ENCODE measurements around the gene LMO1. TPM values are rescaled to one million over a fixed set of nuclear protein-coding genes. Genes with fewer than 3 reads are reported as not detected.

Gene LMO1
- total RNA-seq, 1 donor, result not detected

DNA sequence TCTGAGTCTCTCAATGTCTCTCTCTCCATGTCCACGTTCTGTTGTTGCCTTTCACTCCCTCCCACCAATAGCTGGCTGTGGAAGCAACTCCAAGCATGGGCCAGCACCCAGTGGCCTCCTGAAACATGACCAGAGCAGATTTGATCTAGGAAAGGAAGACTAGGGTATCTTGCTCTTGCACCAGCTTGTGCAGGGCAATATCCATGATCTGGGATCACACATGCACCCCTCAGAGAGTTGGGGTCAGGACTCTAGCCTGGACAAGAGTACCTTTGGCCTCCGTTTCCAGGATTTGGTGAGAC is 60.3 kb downstream of the LMO1 start:
- Histone ChIP-seq H3K79me2 (ENCODE audit: insufficient read depth, low read length) (no peaks in the 10 kb centered on the region), H3K9me3 (ENCODE audit: low read depth, low read length) (no peaks in the 10 kb centered on the region), H3K4me2 (ENCODE audit: insufficient read depth, low read length) (no peak overlapping the region), H3K4me3 (ENCODE audit: insufficient read depth, low read length) (no peak overlapping the region), H3K4me1 (ENCODE audit: insufficient read depth, low read length) (no peaks in the 10 kb centered on the region), H4K20me1 (ENCODE audit: insufficient read depth, low read length) (no peaks in the 10 kb centered on the region), H3K36me3 (ENCODE audit: insufficient read depth, low read length) (no peaks in the 10 kb centered on the region), H3K27ac (ENCODE audit: low read depth, low read length) (no peak overlapping the region), H3K27me3 (ENCODE audit: insufficient read depth, low read length) (peaks cover 8% of the 10 kb centered on the region), H2AFZ (ENCODE audit: low read length) (no peak overlapping the region)
- DNase-seq (ENCODE audit: insufficient read length, low spot score, missing footprints), result peak; percentile 27
- TF ChIP-seq, protein P1, sequence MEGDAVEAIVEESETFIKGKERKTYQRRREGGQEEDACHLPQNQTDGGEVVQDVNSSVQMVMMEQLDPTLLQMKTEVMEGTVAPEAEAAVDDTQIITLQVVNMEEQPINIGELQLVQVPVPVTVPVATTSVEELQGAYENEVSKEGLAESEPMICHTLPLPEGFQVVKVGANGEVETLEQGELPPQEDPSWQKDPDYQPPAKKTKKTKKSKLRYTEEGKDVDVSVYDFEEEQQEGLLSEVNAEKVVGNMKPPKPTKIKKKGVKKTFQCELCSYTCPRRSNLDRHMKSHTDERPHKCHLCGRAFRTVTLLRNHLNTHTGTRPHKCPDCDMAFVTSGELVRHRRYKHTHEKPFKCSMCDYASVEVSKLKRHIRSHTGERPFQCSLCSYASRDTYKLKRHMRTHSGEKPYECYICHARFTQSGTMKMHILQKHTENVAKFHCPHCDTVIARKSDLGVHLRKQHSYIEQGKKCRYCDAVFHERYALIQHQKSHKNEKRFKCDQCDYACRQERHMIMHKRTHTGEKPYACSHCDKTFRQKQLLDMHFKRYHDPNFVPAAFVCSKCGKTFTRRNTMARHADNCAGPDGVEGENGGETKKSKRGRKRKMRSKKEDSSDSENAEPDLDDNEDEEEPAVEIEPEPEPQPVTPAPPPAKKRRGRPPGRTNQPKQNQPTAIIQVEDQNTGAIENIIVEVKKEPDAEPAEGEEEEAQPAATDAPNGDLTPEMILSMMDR (IDR thresholded peaks at IDR 0.05; ENCODE audit: extremely low read depth, low read depth, low read length), result no peak

DNA sequence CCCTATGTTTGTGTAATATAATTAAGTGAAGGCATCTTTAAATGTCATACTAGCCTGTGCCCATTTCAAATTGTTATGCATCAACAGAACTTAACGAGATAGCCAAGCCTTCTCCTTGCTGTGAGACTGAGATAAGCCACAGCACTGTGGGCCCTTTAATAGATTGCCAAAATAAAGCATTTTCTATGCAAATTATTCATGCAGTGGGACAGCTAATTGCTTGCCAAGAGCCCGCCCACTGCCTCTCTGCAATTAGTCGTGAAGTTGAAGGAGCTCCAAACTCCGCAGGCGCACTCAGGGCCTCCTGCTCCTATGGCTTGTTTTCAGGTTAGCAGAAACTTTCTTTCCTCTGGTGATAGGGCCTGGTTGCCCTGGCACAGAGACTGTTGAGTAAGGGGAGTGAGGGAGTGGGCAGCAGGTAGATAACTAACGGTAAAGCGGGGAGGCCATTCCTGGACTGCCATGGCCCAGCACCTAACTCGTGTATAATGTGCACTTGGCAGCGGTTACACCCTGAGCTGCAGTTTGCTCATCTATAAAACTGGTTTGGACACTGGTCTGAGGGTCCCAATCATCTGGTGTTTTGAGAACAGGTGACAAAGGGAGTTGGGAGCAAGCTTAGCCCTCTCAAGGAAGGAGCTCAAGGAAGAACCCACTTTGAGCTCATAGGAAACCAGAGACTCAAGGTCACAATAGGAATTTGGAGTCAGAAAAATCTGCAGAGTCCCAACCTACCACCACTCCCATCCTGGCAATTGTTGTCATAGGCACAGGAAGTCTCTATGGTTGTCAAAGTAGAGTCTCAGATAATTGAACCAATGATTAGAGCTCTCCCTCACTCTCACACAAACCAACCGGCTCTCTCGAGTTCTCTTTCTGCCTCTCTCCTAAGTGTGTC is 60.9 kb downstream of the LMO1 start:
- no peaks in the 10 kb centered on the region for H3K4me1 ChIP-seq (ENCODE audit: insufficient read depth, low read length)
- H3K27ac ChIP-seq (ENCODE audit: low read depth, low read length), result no peak overlapping the region
- TF ChIP-seq, protein P1 (IDR thresholded peaks at IDR 0.05; ENCODE audit: extremely low read depth, low read depth, low read length), result no peak
- H4K20me1 ChIP-seq (ENCODE audit: insufficient read depth, low read length), result no peaks in the 10 kb centered on the region
- H3K27me3 ChIP-seq (ENCODE audit: insufficient read depth, low read length), result peaks cover 9% of the 10 kb centered on the region
- peak; percentile 37 for DNase-seq (ENCODE audit: insufficient read length, low spot score, missing footprints)
- no peak overlapping the region for H2AFZ ChIP-seq (ENCODE audit: low read length)
- H3K79me2 ChIP-seq (ENCODE audit: insufficient read depth, low read length), result no peaks in the 10 kb centered on the region
- no peaks in the 10 kb centered on the region for H3K9me3 ChIP-seq (ENCODE audit: low read depth, low read length)
- H3K4me2 ChIP-seq (ENCODE audit: insufficient read depth, low read length), result no peak overlapping the region
- no peak overlapping the region for H3K4me3 ChIP-seq (ENCODE audit: insufficient read depth, low read length)
- H3K36me3 ChIP-seq (ENCODE audit: insufficient read depth, low read length), result no peaks in the 10 kb centered on the region

DNA sequence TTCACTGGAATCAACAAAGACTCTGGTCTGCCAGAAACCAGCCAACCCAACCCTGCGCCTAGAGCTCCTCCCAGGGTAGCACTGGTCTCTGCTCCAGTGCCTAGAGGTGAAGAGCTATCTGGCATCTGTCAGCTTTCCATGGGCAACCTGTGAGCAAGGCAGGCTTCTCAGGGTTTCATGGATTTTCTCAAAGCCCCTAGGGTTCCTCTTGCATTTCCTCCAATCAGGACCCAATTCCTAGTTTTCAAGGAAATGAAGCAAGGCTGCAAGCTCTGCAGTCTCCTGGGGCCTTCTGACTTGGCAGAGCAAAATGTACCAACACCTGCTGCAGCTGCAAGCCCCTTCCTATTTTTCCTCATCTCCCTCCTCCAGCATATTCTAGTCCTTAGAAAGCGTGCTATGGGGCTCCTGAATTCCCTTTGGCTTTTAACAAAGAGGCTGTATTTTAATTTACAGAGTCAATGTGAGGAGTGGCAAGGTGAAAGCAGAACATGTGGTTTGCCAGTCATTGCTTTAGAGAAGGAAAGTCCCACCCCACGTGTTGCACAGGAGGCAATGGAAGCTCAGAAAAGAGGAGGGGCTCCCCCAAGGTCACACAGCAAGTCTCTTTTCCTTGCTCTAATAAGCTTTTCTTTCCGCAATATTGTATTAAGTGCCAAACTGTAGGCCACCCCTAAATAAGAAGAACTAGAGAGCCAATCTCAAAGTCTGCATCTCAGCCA is 61.9 kb downstream of the LMO1 start:
- Histone ChIP-seq H3K4me1 (ENCODE audit: insufficient read depth, low read length) (no peaks in the 10 kb centered on the region), H3K4me3 (ENCODE audit: insufficient read depth, low read length) (no peak overlapping the region), H3K27me3 (ENCODE audit: insufficient read depth, low read length) (peaks cover 7% of the 10 kb centered on the region)

More for the DNA sequence above, 61.9 kb downstream of the LMO1 start:
- Histone ChIP-seq H2AFZ (ENCODE audit: low read length) (no peak overlapping the region), H3K79me2 (ENCODE audit: insufficient read depth, low read length) (no peaks in the 10 kb centered on the region), H3K9me3 (ENCODE audit: low read depth, low read length) (no peaks in the 10 kb centered on the region), H3K27ac (ENCODE audit: low read depth, low read length) (no peak overlapping the region), H3K36me3 (ENCODE audit: insufficient read depth, low read length) (no peaks in the 10 kb centered on the region), H4K20me1 (ENCODE audit: insufficient read depth, low read length) (no peaks in the 10 kb centered on the region), H3K4me2 (ENCODE audit: insufficient read depth, low read length) (no peak overlapping the region)
- TF ChIP-seq, protein P1 (IDR thresholded peaks at IDR 0.05; ENCODE audit: extremely low read depth, low read depth, low read length), result no peak
- DNase-seq (ENCODE audit: insufficient read length, low spot score, missing footprints), result no peak

Measured in osteoblast (primary cell).